Smooth muscle cell (in vitro differentiated cells): Measurements from ENCODE around the gene GALNT15. TPM values are rescaled to one million over a fixed set of nuclear protein-coding genes. Genes with fewer than 3 reads are reported as not detected.
A peak's percentile ranks its signal among the peaks of the same experiment; 100 is the strongest.

Source experiments
- DNase-seq: peaks from one replicate; lab custom pipeline; 2025; ENCODE audit not compliant: unreplicated experiment; lab: John Stamatoyannopoulos, UW
- H2AFZ ChIP-seq: fragments of 200-600 bp; sonication (generic); 2 replicates; pipeline ENCODE4 v1.6.0; 2016; ENCODE audit warnings: antibody characterized with exemption, low read depth, mild to moderate bottlenecking
- H3F3A ChIP-seq: fragments of 200-600 bp; sonication (generic); 2 replicates; pipeline ENCODE4 v1.6.0; 2017; ENCODE audit warnings: antibody characterized with exemption, low read depth
- H3K27ac ChIP-seq: fragments of 200-600 bp; sonication (generic); 2 replicates; pipeline ENCODE4 v1.5.1; 2016; ENCODE audit warnings: low read depth, mild to moderate bottlenecking
- H3K27me3 ChIP-seq: fragments of 200-600 bp; sonication (generic); 2 replicates; pipeline ENCODE4 v1.6.1; 2016; ENCODE audit warnings: low read depth, mild to moderate bottlenecking
- H3K36me3 ChIP-seq: fragments of 200-600 bp; sonication (generic); 2 replicates; pipeline ENCODE4 v1.5.1; 2016; ENCODE audit warnings: low read depth
- H3K4me1 ChIP-seq: fragments of 200-600 bp; sonication (generic); 2 replicates; pipeline ENCODE4 v1.5.1; 2016; ENCODE audit warnings: low read depth
- H3K4me2 ChIP-seq: fragments of 200-600 bp; sonication (generic); 2 replicates; pipeline ENCODE4 v1.6.0; 2016; ENCODE audit warnings: mild to moderate bottlenecking
- H3K4me3 ChIP-seq: fragments of 200-600 bp; sonication (generic); 2 replicates; pipeline ENCODE4 v1.5.1; 2016; ENCODE audit warnings: mild to moderate bottlenecking
- H3K79me2 ChIP-seq: fragments of 200-600 bp; sonication (generic); 2 replicates; pipeline ENCODE4 v1.6.0; 2016; ENCODE audit warnings: low read depth, mild to moderate bottlenecking
- H3K9ac ChIP-seq: fragments of 200-600 bp; sonication (generic); 2 replicates; pipeline ENCODE4 v1.6.0; 2016; ENCODE audit warnings: low read depth
- H3K9me3 ChIP-seq: fragments of 200-600 bp; sonication (generic); replicated peaks from 2 replicates; pipeline ENCODE4 v1.5.1; 2016; ENCODE audit warnings: low read depth
- H4K20me1 ChIP-seq: fragments of 200-600 bp; sonication (generic); 2 replicates; pipeline ENCODE4 v1.6.0; 2016; ENCODE audit warnings: low read depth
- WGBS: methylation state at CpG from one replicate; pipeline ENCODE4 v1.1.7; 2016; ENCODE audit warnings: low lambda C conversion rate; 5-methylcytosine and 5-hydroxymethylcytosine counted together
- polyA plus RNA-seq: library from polyadenylated mRNA; unstranded; fragments of >200 nt; fragmentation: Nextera tagmentation; extraction: Ambion mirVana; gene quantifications from 2 replicates; pipeline ENCODE4 v1.2.1, GENCODE V29; 2016
- total RNA-seq: library from RNA; depleted of rRNA; stranded (reverse); fragments of >200 nt; gene quantifications from 2 replicates; pipeline ENCODE4 v1.2.3, GENCODE V29; 2014
- TF ChIP-seq, protein P1 (sequence below): fragments of 200-600 bp; sonication (generic); IDR thresholded peaks from 2 replicates; pipeline ENCODE4 v1.5.1; 2017; ENCODE audit warnings: borderline replicate concordance, mild to moderate bottlenecking, antibody characterized with exemption; ENCODE audit not compliant: insufficient read depth, poor library complexity, severe bottlenecking

GALNT15 gene, protein sequence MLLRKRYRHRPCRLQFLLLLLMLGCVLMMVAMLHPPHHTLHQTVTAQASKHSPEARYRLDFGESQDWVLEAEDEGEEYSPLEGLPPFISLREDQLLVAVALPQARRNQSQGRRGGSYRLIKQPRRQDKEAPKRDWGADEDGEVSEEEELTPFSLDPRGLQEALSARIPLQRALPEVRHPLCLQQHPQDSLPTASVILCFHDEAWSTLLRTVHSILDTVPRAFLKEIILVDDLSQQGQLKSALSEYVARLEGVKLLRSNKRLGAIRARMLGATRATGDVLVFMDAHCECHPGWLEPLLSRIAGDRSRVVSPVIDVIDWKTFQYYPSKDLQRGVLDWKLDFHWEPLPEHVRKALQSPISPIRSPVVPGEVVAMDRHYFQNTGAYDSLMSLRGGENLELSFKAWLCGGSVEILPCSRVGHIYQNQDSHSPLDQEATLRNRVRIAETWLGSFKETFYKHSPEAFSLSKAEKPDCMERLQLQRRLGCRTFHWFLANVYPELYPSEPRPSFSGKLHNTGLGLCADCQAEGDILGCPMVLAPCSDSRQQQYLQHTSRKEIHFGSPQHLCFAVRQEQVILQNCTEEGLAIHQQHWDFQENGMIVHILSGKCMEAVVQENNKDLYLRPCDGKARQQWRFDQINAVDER
- total RNA-seq = 0.22 and 1.3 TPM in 2 replicates
- 0.45 and 0.85 TPM in 2 replicates for polyA plus RNA-seq

DNA sequence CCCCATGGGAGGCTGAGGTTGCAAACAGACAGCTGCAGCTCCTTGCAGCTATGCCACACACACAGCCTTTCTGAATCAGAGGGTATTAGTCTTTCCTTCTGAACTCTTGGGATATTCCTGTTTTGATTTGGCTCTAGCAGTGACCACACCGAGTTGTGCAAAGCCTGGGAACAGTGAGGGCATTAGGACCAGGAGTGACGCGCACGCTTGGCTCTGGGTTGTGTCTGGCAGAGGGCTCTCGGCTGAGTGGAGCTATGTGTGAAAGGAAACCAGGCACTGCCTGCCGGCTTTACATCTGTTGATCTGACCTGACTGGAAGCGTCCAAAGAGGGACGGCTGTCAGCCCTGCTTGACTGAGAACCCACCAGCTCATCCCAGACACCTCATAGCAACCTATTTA, at the start of gene GALNT15:
Gene GALNT15 (plus strand): TSS at position 292 of the 400 bp plus-strand sequence. CDS start 472 bp downstream, outside the sequence.
- no peaks in the 10 kb centered on the region for H3K9me3 ChIP-seq
- no peak within 1 kb of the TSS for H3K9ac ChIP-seq
- no peaks in the 10 kb centered on the region for H3K36me3 ChIP-seq
- H3K4me1 ChIP-seq = peaks cover 4% of the 10 kb centered on the region
- H2AFZ ChIP-seq = no peak within 1 kb of the TSS
- H3K27ac ChIP-seq = peak within 1 kb of the TSS; percentile 68
- WGBS = 7% methylated on average over 8 of the region's 8 CpGs
- H4K20me1 ChIP-seq = no peaks in the 10 kb centered on the region
- TF ChIP-seq, protein P1, sequence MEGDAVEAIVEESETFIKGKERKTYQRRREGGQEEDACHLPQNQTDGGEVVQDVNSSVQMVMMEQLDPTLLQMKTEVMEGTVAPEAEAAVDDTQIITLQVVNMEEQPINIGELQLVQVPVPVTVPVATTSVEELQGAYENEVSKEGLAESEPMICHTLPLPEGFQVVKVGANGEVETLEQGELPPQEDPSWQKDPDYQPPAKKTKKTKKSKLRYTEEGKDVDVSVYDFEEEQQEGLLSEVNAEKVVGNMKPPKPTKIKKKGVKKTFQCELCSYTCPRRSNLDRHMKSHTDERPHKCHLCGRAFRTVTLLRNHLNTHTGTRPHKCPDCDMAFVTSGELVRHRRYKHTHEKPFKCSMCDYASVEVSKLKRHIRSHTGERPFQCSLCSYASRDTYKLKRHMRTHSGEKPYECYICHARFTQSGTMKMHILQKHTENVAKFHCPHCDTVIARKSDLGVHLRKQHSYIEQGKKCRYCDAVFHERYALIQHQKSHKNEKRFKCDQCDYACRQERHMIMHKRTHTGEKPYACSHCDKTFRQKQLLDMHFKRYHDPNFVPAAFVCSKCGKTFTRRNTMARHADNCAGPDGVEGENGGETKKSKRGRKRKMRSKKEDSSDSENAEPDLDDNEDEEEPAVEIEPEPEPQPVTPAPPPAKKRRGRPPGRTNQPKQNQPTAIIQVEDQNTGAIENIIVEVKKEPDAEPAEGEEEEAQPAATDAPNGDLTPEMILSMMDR = no peak
- H3K79me2 ChIP-seq = no peaks in the 10 kb centered on the region
- H3K4me2 ChIP-seq = peak within 1 kb of the TSS; percentile 74
- H3F3A ChIP-seq = no peaks in the 10 kb centered on the region
- DNase-seq = peak; percentile 28
- H3K4me3 ChIP-seq = no peak within 1 kb of the TSS
- no peaks in the 10 kb centered on the region for H3K27me3 ChIP-seq

DNA sequence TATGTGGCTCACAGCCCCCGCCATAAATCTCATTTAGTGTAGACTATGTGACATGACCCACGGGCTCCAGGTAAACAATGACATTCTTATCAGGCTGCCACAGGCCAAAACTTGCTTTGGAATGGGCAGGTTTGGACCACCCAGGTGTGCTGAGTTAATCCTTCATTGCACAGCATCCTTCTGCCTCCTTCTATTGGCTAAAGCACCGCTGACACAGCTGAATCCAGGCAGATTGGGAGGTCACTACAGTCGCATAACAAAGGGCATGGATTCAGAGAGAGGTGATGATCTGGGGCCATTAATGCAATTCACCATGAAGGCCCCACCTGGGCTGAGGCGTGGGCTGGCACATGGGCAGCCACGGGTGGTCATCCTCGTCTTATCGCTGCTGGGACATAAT, 47.8 kb upstream of the GALNT15 start:
- Histone ChIP-seq H2AFZ (no peak overlapping the region), H3K27me3 (no peaks in the 10 kb centered on the region), H3F3A (no peaks in the 10 kb centered on the region), H4K20me1 (no peaks in the 10 kb centered on the region), H3K79me2 (no peaks in the 10 kb centered on the region), H3K4me3 (no peak overlapping the region), H3K4me2 (no peak overlapping the region), H3K4me1 (no peaks in the 10 kb centered on the region), H3K9ac (no peak overlapping the region), H3K36me3 (no peaks in the 10 kb centered on the region), H3K27ac (no peak overlapping the region), H3K9me3 (no peaks in the 10 kb centered on the region)
- WGBS = 95% methylated on average over 8 of the region's 8 CpGs
- no peak for DNase-seq
- TF ChIP-seq, protein P1 = no peak

DNA sequence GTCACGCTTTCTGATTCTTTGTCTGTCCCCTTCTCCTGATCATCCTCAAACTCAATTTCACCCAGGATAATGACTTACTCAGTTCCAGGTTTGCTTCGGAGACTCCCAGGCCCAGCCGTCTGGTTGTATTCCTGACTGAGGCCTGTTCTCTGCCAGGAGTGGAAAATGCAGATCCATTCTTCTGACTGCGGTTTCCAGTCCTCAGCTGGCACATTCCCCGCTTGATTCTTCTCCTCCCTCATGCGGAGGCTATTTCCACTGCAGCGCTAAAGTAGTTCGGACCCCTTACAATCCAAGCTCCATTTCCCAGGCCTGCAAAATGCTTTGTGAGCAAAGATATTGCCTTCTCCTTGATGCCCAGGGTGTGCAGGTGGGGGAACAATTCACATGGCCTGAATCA, 47.2 kb upstream of the GALNT15 start:
- Histone ChIP-seq H3F3A (no peaks in the 10 kb centered on the region), H3K4me3 (no peak overlapping the region), H3K9me3 (no peaks in the 10 kb centered on the region), H3K4me1 (no peaks in the 10 kb centered on the region), H3K79me2 (no peaks in the 10 kb centered on the region), H4K20me1 (no peaks in the 10 kb centered on the region), H3K27me3 (no peaks in the 10 kb centered on the region), H3K4me2 (no peak overlapping the region), H3K27ac (no peak overlapping the region), H3K9ac (no peak overlapping the region), H3K36me3 (no peaks in the 10 kb centered on the region), H2AFZ (no peak overlapping the region)
- TF ChIP-seq, protein P1 = no peak
- DNase-seq = no peak
- 93% methylated on average over 8 of the region's 8 CpGs for WGBS
